Astrocyte (in vitro differentiated cells and primary cell): ENCODE results near the gene PRRC2C.
"Not testable (repeated sequence)": the region's sequence is repeated elsewhere in the genome, so short reads cannot be mapped to it uniquely, and the experiment has no call there.

Experiments
- EZH2 ChIP-seq: IDR thresholded peaks from 2 replicates; pipeline ENCODE4 v1.6.1; 2012; ENCODE audit warnings: mild to moderate bottlenecking, low read length, inconsistent platforms; ENCODE audit not compliant: insufficient read depth
- TF ChIP-seq, protein P1 (sequence below): IDR thresholded peaks from 2 replicates; pipeline ENCODE4 v1.5.1; 2011; ENCODE audit warnings: low read depth, mild to moderate bottlenecking, inconsistent platforms, low read length, moderate library complexity; ENCODE audit not compliant: insufficient read depth

DNA sequence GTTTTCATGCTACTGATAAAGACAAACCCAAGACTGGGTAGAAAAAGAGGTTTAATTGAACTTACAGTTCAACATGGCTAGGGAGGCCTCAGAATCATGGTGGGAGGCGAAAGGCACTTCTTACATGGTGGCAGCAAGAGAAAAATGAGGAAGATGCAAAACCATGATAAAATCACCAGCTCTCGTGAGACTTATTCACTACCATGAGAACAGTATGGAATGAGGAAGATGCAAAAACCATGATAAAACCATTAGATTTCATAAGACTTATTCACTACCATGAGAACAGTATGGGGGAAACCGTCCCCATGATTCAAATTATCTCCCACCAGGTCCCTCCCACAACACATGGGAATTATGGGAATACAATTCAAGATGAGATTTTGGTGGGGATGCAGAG, 45.1 kb upstream of the PRRC2C start:
- TF ChIP-seq, protein P1, sequence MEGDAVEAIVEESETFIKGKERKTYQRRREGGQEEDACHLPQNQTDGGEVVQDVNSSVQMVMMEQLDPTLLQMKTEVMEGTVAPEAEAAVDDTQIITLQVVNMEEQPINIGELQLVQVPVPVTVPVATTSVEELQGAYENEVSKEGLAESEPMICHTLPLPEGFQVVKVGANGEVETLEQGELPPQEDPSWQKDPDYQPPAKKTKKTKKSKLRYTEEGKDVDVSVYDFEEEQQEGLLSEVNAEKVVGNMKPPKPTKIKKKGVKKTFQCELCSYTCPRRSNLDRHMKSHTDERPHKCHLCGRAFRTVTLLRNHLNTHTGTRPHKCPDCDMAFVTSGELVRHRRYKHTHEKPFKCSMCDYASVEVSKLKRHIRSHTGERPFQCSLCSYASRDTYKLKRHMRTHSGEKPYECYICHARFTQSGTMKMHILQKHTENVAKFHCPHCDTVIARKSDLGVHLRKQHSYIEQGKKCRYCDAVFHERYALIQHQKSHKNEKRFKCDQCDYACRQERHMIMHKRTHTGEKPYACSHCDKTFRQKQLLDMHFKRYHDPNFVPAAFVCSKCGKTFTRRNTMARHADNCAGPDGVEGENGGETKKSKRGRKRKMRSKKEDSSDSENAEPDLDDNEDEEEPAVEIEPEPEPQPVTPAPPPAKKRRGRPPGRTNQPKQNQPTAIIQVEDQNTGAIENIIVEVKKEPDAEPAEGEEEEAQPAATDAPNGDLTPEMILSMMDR, result not testable (repeated sequence)
- not testable (repeated sequence) for TF ChIP-seq EZH2
